Tibial artery (tissue), 4 donors: ENCODE data around the gene NDUFS7.

Experiments
- DNase-seq, 2 donors: peaks; one replicate each; pipeline ENCODE4 v3.0.0-alpha.2; 2019
- H3K27ac ChIP-seq, 2 donors: fragments of 200-600 bp; sonication (generic) in 1 of 2; 1 replicate in 1 of 2; 2 replicates in 1 of 2; pipeline ENCODE4 v1.5.1; 2018 to 2019; ENCODE audit warnings: mild to moderate bottlenecking in 1 of 2
- H3K27me3 ChIP-seq, 2 donors: fragments of 200-600 bp; sonication (generic) in 1 of 2; one replicate each; pipeline versions ENCODE4 v1.5.1 to v1.6.0; 2016 to 2019
- H3K36me3 ChIP-seq, 3 donors: fragments of 200-600 bp; sonication (generic) in 2 of 3; one replicate each; pipeline ENCODE4 v1.5.1; 2016 to 2019; ENCODE audit warnings: mild to moderate bottlenecking in 2 of 3
- H3K4me1 ChIP-seq, 4 donors: fragments of 200-600 bp; sonication (generic) in 2 of 4; 1 replicate in 3 of 4; 2 replicates in 1 of 4; pipeline ENCODE4 v1.5.1; 2016 to 2019
- H3K4me3 ChIP-seq, 2 donors: fragments of 200-600 bp; sonication (generic) in 1 of 2; 1 replicate in 1 of 2; 2 replicates in 1 of 2; pipeline ENCODE4 v1.5.1; 2018 to 2019; ENCODE audit warnings: mild to moderate bottlenecking in 2 of 2
- H3K9me3 ChIP-seq, 3 donors: fragments of 200-600 bp; sonication (generic) in 1 of 3; one replicate each; pipeline ENCODE4 v1.5.1; 2016 to 2019
- intact Hi-C: fragments of 100-400 bp; cut with DNase I; formaldehyde crosslinking; loops from one replicate; pipeline ENCODE4 v1.15.0; 2023; ENCODE audit warnings: low total_unique reads
- TF ChIP-seq, protein P1 (sequence below), 2 experiments: fragments of 200-600 bp in 1 of 2; fragments of 450-650 bp in 1 of 2; IDR thresholded peaks; one replicate each; pipeline ENCODE4 v1.5.1; 2017 to 2019; ENCODE audit warnings: antibody characterized with exemption in 2 of 2, mild to moderate bottlenecking in 1 of 2, moderate library complexity in 1 of 2

NDUFS7 gene

DNA sequence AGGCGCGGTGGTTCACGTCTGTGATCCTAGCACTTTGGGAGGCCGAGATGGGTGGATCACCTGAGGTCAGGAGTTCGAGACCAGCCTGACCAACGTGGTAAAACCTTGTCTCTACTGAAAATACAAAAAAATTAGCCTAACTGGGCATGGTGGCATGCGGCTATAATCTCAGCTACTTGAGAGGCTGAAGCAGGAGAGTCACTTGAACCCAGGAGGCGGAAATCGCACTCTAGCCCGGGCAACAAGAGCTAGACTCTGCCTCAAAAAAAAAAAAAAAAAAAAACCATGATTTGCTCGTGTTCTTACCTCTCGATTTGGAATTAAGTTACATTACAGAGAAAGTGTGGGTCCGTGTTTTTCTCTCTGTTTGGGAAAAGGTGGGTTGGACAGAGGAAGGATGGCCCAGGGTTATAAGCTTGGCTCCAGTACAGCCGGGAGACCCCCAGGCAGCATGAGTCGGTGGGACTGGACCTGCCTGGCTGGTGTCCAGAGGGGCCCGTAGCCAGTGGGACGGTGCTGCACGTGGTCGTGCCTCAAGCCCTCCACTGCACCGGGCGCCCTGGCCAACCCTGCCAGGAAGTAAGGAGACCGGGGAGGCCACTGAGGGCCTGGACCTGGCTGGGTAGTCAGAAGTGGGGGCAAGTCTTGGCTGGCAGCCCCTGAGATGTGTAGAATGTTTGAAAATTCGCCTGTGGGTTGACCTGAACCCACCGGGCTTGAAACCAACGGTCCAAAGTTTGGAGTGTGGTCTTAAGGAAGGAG, 58.2 kb downstream of the NDUFS7 start:
- no peaks in the 10 kb centered on the region for H3K9me3 ChIP-seq
- H3K27me3 ChIP-seq, result peaks cover 10 to 20% of the 10 kb centered on the region in 2 donors
- H3K27ac ChIP-seq, result no peak overlapping the region
- no peak for DNase-seq
- H3K4me3 ChIP-seq, result no peak overlapping the region
- peaks cover 0 to 48% (median 43%) of the 10 kb centered on the region in 4 donors for H3K4me1 ChIP-seq
- intact Hi-C loops, result no loop called here
- TF ChIP-seq, protein P1, sequence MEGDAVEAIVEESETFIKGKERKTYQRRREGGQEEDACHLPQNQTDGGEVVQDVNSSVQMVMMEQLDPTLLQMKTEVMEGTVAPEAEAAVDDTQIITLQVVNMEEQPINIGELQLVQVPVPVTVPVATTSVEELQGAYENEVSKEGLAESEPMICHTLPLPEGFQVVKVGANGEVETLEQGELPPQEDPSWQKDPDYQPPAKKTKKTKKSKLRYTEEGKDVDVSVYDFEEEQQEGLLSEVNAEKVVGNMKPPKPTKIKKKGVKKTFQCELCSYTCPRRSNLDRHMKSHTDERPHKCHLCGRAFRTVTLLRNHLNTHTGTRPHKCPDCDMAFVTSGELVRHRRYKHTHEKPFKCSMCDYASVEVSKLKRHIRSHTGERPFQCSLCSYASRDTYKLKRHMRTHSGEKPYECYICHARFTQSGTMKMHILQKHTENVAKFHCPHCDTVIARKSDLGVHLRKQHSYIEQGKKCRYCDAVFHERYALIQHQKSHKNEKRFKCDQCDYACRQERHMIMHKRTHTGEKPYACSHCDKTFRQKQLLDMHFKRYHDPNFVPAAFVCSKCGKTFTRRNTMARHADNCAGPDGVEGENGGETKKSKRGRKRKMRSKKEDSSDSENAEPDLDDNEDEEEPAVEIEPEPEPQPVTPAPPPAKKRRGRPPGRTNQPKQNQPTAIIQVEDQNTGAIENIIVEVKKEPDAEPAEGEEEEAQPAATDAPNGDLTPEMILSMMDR (IDR thresholded peaks at IDR 0.05), result no peak
- peaks cover 35 to 43% (median 35%) of the 10 kb centered on the region in 3 donors for H3K36me3 ChIP-seq
